Neutrophil (primary cell): ENCODE results near the gene SNRPD2.
"Not testable (repeated sequence)": the region's sequence is repeated elsewhere in the genome, so short reads cannot be mapped to it uniquely, and the experiment has no call there.

Source experiments
- H3K27ac ChIP-seq: fragments of 200-600 bp; sonication (generic); 2 replicates; pipeline ENCODE4 v1.5.1; 2016; ENCODE audit warnings: mild to moderate bottlenecking, moderate library complexity
- H3K27me3 ChIP-seq: fragments of 200-600 bp; sonication (generic); 2 replicates; pipeline ENCODE4 v1.6.0; 2016; ENCODE audit warnings: mild to moderate bottlenecking
- H3K36me3 ChIP-seq: fragments of 200-600 bp; sonication (generic); 2 replicates; pipeline ENCODE4 v1.5.1; 2017
- H3K4me1 ChIP-seq, 2 experiments: fragments of 200-600 bp in 1 of 2; sonication (generic) in 1 of 2; 1 replicate in 1 of 2; 2 replicates in 1 of 2; pipeline versions ENCODE4 v1.5.1 to v1.6.1; 2013 to 2016; ENCODE audit warnings: low read depth in 1 of 2, low read length in 1 of 2, mild to moderate bottlenecking in 1 of 2, moderate library complexity in 1 of 2; ENCODE audit not compliant: control insufficient read depth in 1 of 2, insufficient read depth in 1 of 2
- H3K4me3 ChIP-seq, 2 experiments: fragments of 200-600 bp in 1 of 2; sonication (generic) in 1 of 2; 1 replicate in 1 of 2; 2 replicates in 1 of 2; pipeline ENCODE4 v1.5.1; 2013 to 2016; ENCODE audit warnings: low read depth in 1 of 2, low read length in 1 of 2, mild to moderate bottlenecking in 1 of 2, moderate library complexity in 1 of 2
- H3K9me3 ChIP-seq: fragments of 200-600 bp; sonication (generic); 2 replicates; pipeline ENCODE4 v1.5.1; 2016
- CTCF ChIP-seq: fragments of 200-600 bp; sonication (generic); IDR thresholded peaks from 2 replicates; pipeline ENCODE4 v1.5.1; 2016; ENCODE audit warnings: antibody characterized with exemption

SNRPD2 gene

GRCh38 chr19:45729800-45730290, 38.1 kb upstream of the SNRPD2 start:
- H3K27ac ChIP-seq = peak overlapping the region; percentile 68
- peaks cover 10% of the 10 kb centered on the region for H3K36me3 ChIP-seq
- peak overlapping the region; percentile 67 to 88 for H3K4me3 ChIP-seq
- H3K27me3 ChIP-seq = no peaks in the 10 kb centered on the region
- no peak for TF ChIP-seq CTCF
- peaks cover 16 to 18% of the 10 kb centered on the region in 2 experiments for H3K4me1 ChIP-seq
- no peaks in the 10 kb centered on the region for H3K9me3 ChIP-seq

GRCh38 chr19:45728683-45729082, 36.9 kb upstream of the SNRPD2 start:
- not testable (repeated sequence) for H3K27ac ChIP-seq, H3K4me3 ChIP-seq, H3K27me3 ChIP-seq, H3K9me3 ChIP-seq
- Histone ChIP-seq H3K36me3 (peaks cover 10% of the 10 kb centered on the region), H3K4me1 (peaks cover 16 to 18% of the 10 kb centered on the region in 2 experiments)

GRCh38 chr19:45720065-45720464, 28.3 kb upstream of the SNRPD2 start:
- Histone ChIP-seq H3K4me1 (peaks cover 26 to 32% of the 10 kb centered on the region in 2 experiments), H3K27ac (peak overlapping the region; percentile 62), H3K36me3 (peaks cover 16% of the 10 kb centered on the region)
- H3K4me3 ChIP-seq, H3K9me3 ChIP-seq, H3K27me3 ChIP-seq: not testable (repeated sequence)

GRCh38 chr19:45717983-45718650, 26.4 kb upstream of the SNRPD2 start:
- Histone ChIP-seq H3K36me3 (peaks cover 13% of the 10 kb centered on the region), H3K4me1 (peaks cover 26 to 32% of the 10 kb centered on the region in 2 experiments), H3K27me3 (no peaks in the 10 kb centered on the region), H3K4me3 (peak overlapping the region; percentile 74 to 83), H3K27ac (peak overlapping the region; percentile 97), H3K9me3 (no peaks in the 10 kb centered on the region)
- TF ChIP-seq CTCF = no peak

- peak overlapping the region; percentile 97 for H3K27ac ChIP-seq
- peaks cover 16% of the 10 kb centered on the region for H3K36me3 ChIP-seq
- no peaks in the 10 kb centered on the region for H3K9me3 ChIP-seq
- peaks cover 26 to 32% of the 10 kb centered on the region in 2 experiments for H3K4me1 ChIP-seq
- H3K4me3 ChIP-seq = peak overlapping the region; percentile 74 to 83
- TF ChIP-seq CTCF = peak; percentile 76
- no peaks in the 10 kb centered on the region for H3K27me3 ChIP-seq
Observed at GRCh38 chr19:45717131-45717982, 25.6 kb upstream of the SNRPD2 start.

GRCh38 chr19:45716359-45717130, 24.8 kb upstream of the SNRPD2 start:
- peaks cover 22 to 32% of the 10 kb centered on the region in 2 experiments for H3K4me1 ChIP-seq
- no peak for TF ChIP-seq CTCF
- peaks cover 18% of the 10 kb centered on the region for H3K36me3 ChIP-seq
- no peaks in the 10 kb centered on the region for H3K27me3 ChIP-seq
- peak overlapping the region; percentile 74 to 83 for H3K4me3 ChIP-seq
- H3K9me3 ChIP-seq = no peaks in the 10 kb centered on the region
- H3K27ac ChIP-seq = peak overlapping the region; percentile 97
